ENCODE measurements around the gene CFAP68.

CFAP68 gene

GRCh38 chr11:111841370-111842053 lies 37.8 kb upstream of the CFAP68 start:
- Histone ChIP-seq H3K4me3 (ENCODE audit: low read length in 2 of 2) (no peak overlapping the region), H3K27me3 (ENCODE audit: control insufficient read depth in 2 of 2, insufficient read depth in 2 of 2, low read length in 2 of 2) (no peaks in the 10 kb centered on the region), H3K4me1 (ENCODE audit: control insufficient read depth in 2 of 2, insufficient read depth in 2 of 2, low read length in 2 of 2) (peaks cover 0 to 4% of the 10 kb centered on the region in 2 donors), H3K36me3 (ENCODE audit: control insufficient read depth in 2 of 2, insufficient read depth in 2 of 2, low read length in 2 of 2) (peaks cover 11 to 23% of the 10 kb centered on the region in 2 donors), H3K9ac (ENCODE audit: low read depth in 1 of 2, low read length in 2 of 2) (no peak overlapping the region), H3K27ac (ENCODE audit: low read depth in 2 of 2, low read length in 2 of 2) (no peak overlapping the region), H3K9me3 (ENCODE audit: control insufficient read depth in 2 of 2, low read length in 2 of 2) (no peaks in the 10 kb centered on the region)

- Histone ChIP-seq H3K4me1 (ENCODE audit: control insufficient read depth in 2 of 2, insufficient read depth in 2 of 2, low read length in 2 of 2) (peaks cover 0 to 4% of the 10 kb centered on the region in 2 donors), H3K9me3 (ENCODE audit: control insufficient read depth in 2 of 2, low read length in 2 of 2) (no peaks in the 10 kb centered on the region), H3K9ac (ENCODE audit: low read depth in 1 of 2, low read length in 2 of 2) (no peak overlapping the region), H3K27me3 (ENCODE audit: control insufficient read depth in 2 of 2, insufficient read depth in 2 of 2, low read length in 2 of 2) (no peaks in the 10 kb centered on the region), H3K4me3 (ENCODE audit: low read length in 2 of 2) (no peak overlapping the region), H3K36me3 (ENCODE audit: control insufficient read depth in 2 of 2, insufficient read depth in 2 of 2, low read length in 2 of 2) (peaks cover 0 to 20% of the 10 kb centered on the region in 2 donors), H3K27ac (ENCODE audit: low read depth in 2 of 2, low read length in 2 of 2) (no peak overlapping the region)
Measured at GRCh38 chr11:111843661-111844060, 35.7 kb upstream of the CFAP68 start.

- H3K4me1 ChIP-seq (ENCODE audit: control insufficient read depth in 2 of 2, insufficient read depth in 2 of 2, low read length in 2 of 2), result peaks cover 0 to 4% of the 10 kb centered on the region in 2 donors
- no peak overlapping the region for H3K4me3 ChIP-seq (ENCODE audit: low read length in 2 of 2)
- H3K9me3 ChIP-seq (ENCODE audit: control insufficient read depth in 2 of 2, low read length in 2 of 2), result no peaks in the 10 kb centered on the region
Measured at GRCh38 chr11:111845276-111846028, 33.9 kb upstream of the CFAP68 start.

GRCh38 chr11:111846063-111846462 lies 33.3 kb upstream of the CFAP68 start:
- Histone ChIP-seq H3K9me3 (ENCODE audit: control insufficient read depth in 2 of 2, low read length in 2 of 2) (no peaks in the 10 kb centered on the region), H3K9ac (ENCODE audit: low read depth in 1 of 2, low read length in 2 of 2) (no peak overlapping the region), H3K4me3 (ENCODE audit: low read length in 2 of 2) (no peak overlapping the region), H3K4me1 (ENCODE audit: control insufficient read depth in 2 of 2, insufficient read depth in 2 of 2, low read length in 2 of 2) (peaks cover 0 to 4% of the 10 kb centered on the region in 2 donors), H3K27ac (ENCODE audit: low read depth in 2 of 2, low read length in 2 of 2) (no peak overlapping the region), H3K27me3 (ENCODE audit: control insufficient read depth in 2 of 2, insufficient read depth in 2 of 2, low read length in 2 of 2) (no peaks in the 10 kb centered on the region), H3K36me3 (ENCODE audit: control insufficient read depth in 2 of 2, insufficient read depth in 2 of 2, low read length in 2 of 2) (peaks cover 4 to 21% of the 10 kb centered on the region in 2 donors)

More at GRCh38 chr11:111845276-111846028, 33.9 kb upstream of the CFAP68 start:
- Histone ChIP-seq H3K27ac (ENCODE audit: low read depth in 2 of 2, low read length in 2 of 2) (no peak overlapping the region), H3K27me3 (ENCODE audit: control insufficient read depth in 2 of 2, insufficient read depth in 2 of 2, low read length in 2 of 2) (no peaks in the 10 kb centered on the region), H3K36me3 (ENCODE audit: control insufficient read depth in 2 of 2, insufficient read depth in 2 of 2, low read length in 2 of 2) (peaks cover 4 to 21% of the 10 kb centered on the region in 2 donors), H3K9ac (ENCODE audit: low read depth in 1 of 2, low read length in 2 of 2) (no peak overlapping the region)

- Histone ChIP-seq H3K9me3 (ENCODE audit: control insufficient read depth in 2 of 2, low read length in 2 of 2) (no peaks in the 10 kb centered on the region), H3K27ac (ENCODE audit: low read depth in 2 of 2, low read length in 2 of 2) (no peak overlapping the region), H3K4me1 (ENCODE audit: control insufficient read depth in 2 of 2, insufficient read depth in 2 of 2, low read length in 2 of 2) (no peaks in the 10 kb centered on the region), H3K9ac (ENCODE audit: low read depth in 1 of 2, low read length in 2 of 2) (no peak overlapping the region), H3K36me3 (ENCODE audit: control insufficient read depth in 2 of 2, insufficient read depth in 2 of 2, low read length in 2 of 2) (peaks cover 4 to 21% of the 10 kb centered on the region in 2 donors), H3K27me3 (ENCODE audit: control insufficient read depth in 2 of 2, insufficient read depth in 2 of 2, low read length in 2 of 2) (no peaks in the 10 kb centered on the region), H3K4me3 (ENCODE audit: low read length in 2 of 2) (no peak overlapping the region)
Measured at GRCh38 chr11:111846636-111847035, 32.7 kb upstream of the CFAP68 start.

- Histone ChIP-seq H3K27ac (ENCODE audit: low read depth in 2 of 2, low read length in 2 of 2) (no peak overlapping the region), H3K4me1 (ENCODE audit: control insufficient read depth in 2 of 2, insufficient read depth in 2 of 2, low read length in 2 of 2) (no peaks in the 10 kb centered on the region), H3K9ac (ENCODE audit: low read depth in 1 of 2, low read length in 2 of 2) (no peak overlapping the region), H3K36me3 (ENCODE audit: control insufficient read depth in 2 of 2, insufficient read depth in 2 of 2, low read length in 2 of 2) (peaks cover 8 to 28% of the 10 kb centered on the region in 2 donors), H3K9me3 (ENCODE audit: control insufficient read depth in 2 of 2, low read length in 2 of 2) (no peaks in the 10 kb centered on the region), H3K4me3 (ENCODE audit: low read length in 2 of 2) (no peak overlapping the region), H3K27me3 (ENCODE audit: control insufficient read depth in 2 of 2, insufficient read depth in 2 of 2, low read length in 2 of 2) (no peaks in the 10 kb centered on the region)
Measured at GRCh38 chr11:111849631-111850030, 29.7 kb upstream of the CFAP68 start.

- H3K36me3 ChIP-seq (ENCODE audit: control insufficient read depth in 2 of 2, insufficient read depth in 2 of 2, low read length in 2 of 2), result peaks cover 11 to 32% of the 10 kb centered on the region in 2 donors
- H3K4me3 ChIP-seq (ENCODE audit: low read length in 2 of 2), result no peak overlapping the region
- H3K9me3 ChIP-seq (ENCODE audit: control insufficient read depth in 2 of 2, low read length in 2 of 2), result no peaks in the 10 kb centered on the region
- no peak overlapping the region for H3K9ac ChIP-seq (ENCODE audit: low read depth in 1 of 2, low read length in 2 of 2)
- H3K27ac ChIP-seq (ENCODE audit: low read depth in 2 of 2, low read length in 2 of 2), result no peak overlapping the region
- no peaks in the 10 kb centered on the region for H3K4me1 ChIP-seq (ENCODE audit: control insufficient read depth in 2 of 2, insufficient read depth in 2 of 2, low read length in 2 of 2)
- no peaks in the 10 kb centered on the region for H3K27me3 ChIP-seq (ENCODE audit: control insufficient read depth in 2 of 2, insufficient read depth in 2 of 2, low read length in 2 of 2)
Measured at GRCh38 chr11:111851067-111851466, 28.3 kb upstream of the CFAP68 start.

- H3K27ac ChIP-seq (ENCODE audit: low read depth in 2 of 2, low read length in 2 of 2), result no peak overlapping the region
- no peaks in the 10 kb centered on the region for H3K27me3 ChIP-seq (ENCODE audit: control insufficient read depth in 2 of 2, insufficient read depth in 2 of 2, low read length in 2 of 2)
- no peak overlapping the region for H3K4me3 ChIP-seq (ENCODE audit: low read length in 2 of 2)
- no peaks in the 10 kb centered on the region for H3K9me3 ChIP-seq (ENCODE audit: control insufficient read depth in 2 of 2, low read length in 2 of 2)
- no peaks in the 10 kb centered on the region for H3K4me1 ChIP-seq (ENCODE audit: control insufficient read depth in 2 of 2, insufficient read depth in 2 of 2, low read length in 2 of 2)
- peaks cover 11 to 28% of the 10 kb centered on the region in 2 donors for H3K36me3 ChIP-seq (ENCODE audit: control insufficient read depth in 2 of 2, insufficient read depth in 2 of 2, low read length in 2 of 2)
- no peak overlapping the region for H3K9ac ChIP-seq (ENCODE audit: low read depth in 1 of 2, low read length in 2 of 2)
Measured at GRCh38 chr11:111851636-111852035, 27.7 kb upstream of the CFAP68 start.

GRCh38 chr11:111852103-111852502 lies 27.2 kb upstream of the CFAP68 start:
- Histone ChIP-seq H3K36me3 (ENCODE audit: control insufficient read depth in 2 of 2, insufficient read depth in 2 of 2, low read length in 2 of 2) (peaks cover 11 to 26% of the 10 kb centered on the region in 2 donors), H3K9ac (ENCODE audit: low read depth in 1 of 2, low read length in 2 of 2) (no peak overlapping the region)

GRCh38 chr11:111855506-111855905 lies 23.8 kb upstream of the CFAP68 start:
- Histone ChIP-seq H3K27ac (ENCODE audit: low read depth in 2 of 2, low read length in 2 of 2) (no peak overlapping the region), H3K36me3 (ENCODE audit: control insufficient read depth in 2 of 2, insufficient read depth in 2 of 2, low read length in 2 of 2) (peaks cover 11 to 38% of the 10 kb centered on the region in 2 donors), H3K4me1 (ENCODE audit: control insufficient read depth in 2 of 2, insufficient read depth in 2 of 2, low read length in 2 of 2) (peaks cover 0 to 2% of the 10 kb centered on the region in 2 donors), H3K4me3 (ENCODE audit: low read length in 2 of 2) (no peak overlapping the region), H3K27me3 (ENCODE audit: control insufficient read depth in 2 of 2, insufficient read depth in 2 of 2, low read length in 2 of 2) (no peaks in the 10 kb centered on the region), H3K9ac (ENCODE audit: low read depth in 1 of 2, low read length in 2 of 2) (no peak overlapping the region), H3K9me3 (ENCODE audit: control insufficient read depth in 2 of 2, low read length in 2 of 2) (no peaks in the 10 kb centered on the region)

More at GRCh38 chr11:111852103-111852502, 27.2 kb upstream of the CFAP68 start:
- Histone ChIP-seq H3K4me1 (ENCODE audit: control insufficient read depth in 2 of 2, insufficient read depth in 2 of 2, low read length in 2 of 2) (no peaks in the 10 kb centered on the region), H3K27me3 (ENCODE audit: control insufficient read depth in 2 of 2, insufficient read depth in 2 of 2, low read length in 2 of 2) (no peaks in the 10 kb centered on the region), H3K9me3 (ENCODE audit: control insufficient read depth in 2 of 2, low read length in 2 of 2) (no peaks in the 10 kb centered on the region), H3K27ac (ENCODE audit: low read depth in 2 of 2, low read length in 2 of 2) (no peak overlapping the region), H3K4me3 (ENCODE audit: low read length in 2 of 2) (no peak overlapping the region)
